Central memory CD8-positive, alpha-beta T cell (primary cell): ENCODE data around the gene ATP8A1.

Experiments
- ATAC-seq: fragments of 150-1000 bp; cut with Tn5 transposase; replicated peaks from 2 replicates; pipeline ENCODE4 v1.10.0; 2022; ENCODE audit warnings: mild to moderate bottlenecking, moderate FRiP score, moderate number of reproducible peaks; ENCODE audit not compliant: poor library complexity, severe bottlenecking; ENCODE audit errors: extremely low read depth
- DNase-seq, 2 donors: peaks; one replicate each; pipeline ENCODE4 v3.0.0; 2021; ENCODE audit warnings: low spot score in 2 of 2
- H3K27ac Mint-ChIP-seq: one replicate; pipeline ENCODE4 v1.8.0; 2022; ENCODE audit warnings: low read depth, mild to moderate bottlenecking, moderate library complexity, mixed read lengths
- H3K27me3 Mint-ChIP-seq: one replicate; pipeline ENCODE4 v1.8.0; 2022; ENCODE audit warnings: mixed read lengths
- H3K36me3 Mint-ChIP-seq: one replicate; pipeline ENCODE4 v1.8.0; 2022; ENCODE audit warnings: mild to moderate bottlenecking, moderate library complexity, mixed read lengths; ENCODE audit not compliant: insufficient read depth
- H3K4me1 Mint-ChIP-seq: one replicate; pipeline ENCODE4 v1.8.0; 2022; ENCODE audit warnings: mixed read lengths
- H3K4me3 Mint-ChIP-seq: one replicate; pipeline ENCODE4 v1.8.0; 2022; ENCODE audit warnings: mild to moderate bottlenecking, moderate library complexity, mixed read lengths
- H3K9me3 Mint-ChIP-seq: one replicate; pipeline ENCODE4 v1.8.0; 2022; ENCODE audit warnings: mixed read lengths

The ATP8A1 gene

GRCh38 chr4:42543762-42544161, 113.1 kb downstream of the ATP8A1 start:
- Mint-ChIP-seq H3K36me3 (peaks cover 10% of the 10 kb centered on the region), H3K4me1 (peaks cover 28% of the 10 kb centered on the region), H3K27ac (no peak overlapping the region), H3K4me3 (no peak overlapping the region), H3K27me3 (no peaks in the 10 kb centered on the region), H3K9me3 (no peaks in the 10 kb centered on the region)
- no peak for ATAC-seq
- no peak for DNase-seq

GRCh38 chr4:42543126-42543525, 113.8 kb downstream of the ATP8A1 start:
- Mint-ChIP-seq H3K36me3 (peaks cover 8% of the 10 kb centered on the region), H3K4me1 (peaks cover 35% of the 10 kb centered on the region), H3K9me3 (no peaks in the 10 kb centered on the region), H3K27ac (no peak overlapping the region), H3K27me3 (no peaks in the 10 kb centered on the region), H3K4me3 (no peak overlapping the region)
- no peak for ATAC-seq
- DNase-seq, result no peak

- H3K36me3 Mint-ChIP-seq, result peaks cover 10% of the 10 kb centered on the region
- H3K27ac Mint-ChIP-seq, result peak overlapping the region; percentile 3
- no peak for DNase-seq
- no peaks in the 10 kb centered on the region for H3K9me3 Mint-ChIP-seq
- peaks cover 47% of the 10 kb centered on the region for H3K4me1 Mint-ChIP-seq
- H3K4me3 Mint-ChIP-seq, result no peak overlapping the region
- ATAC-seq, result no peak
- no peaks in the 10 kb centered on the region for H3K27me3 Mint-ChIP-seq
These were observed 115.3 kb downstream of the ATP8A1 start for GRCh38 chr4:42541647-42542046.

GRCh38 chr4:42533042-42533441, 123.9 kb downstream of the ATP8A1 start:
- no peak overlapping the region for H3K27ac Mint-ChIP-seq
- no peak overlapping the region for H3K4me3 Mint-ChIP-seq
- H3K4me1 Mint-ChIP-seq, result peaks cover 40% of the 10 kb centered on the region
- H3K9me3 Mint-ChIP-seq, result no peaks in the 10 kb centered on the region
- H3K36me3 Mint-ChIP-seq, result peaks cover 32% of the 10 kb centered on the region
- no peak for ATAC-seq
- no peaks in the 10 kb centered on the region for H3K27me3 Mint-ChIP-seq
- no peak for DNase-seq

- Mint-ChIP-seq H3K9me3 (no peaks in the 10 kb centered on the region), H3K4me3 (no peak overlapping the region), H3K4me1 (peaks cover 28% of the 10 kb centered on the region), H3K36me3 (peaks cover 38% of the 10 kb centered on the region), H3K27ac (no peak overlapping the region), H3K27me3 (no peaks in the 10 kb centered on the region)
- ATAC-seq (no peak), DNase-seq (no peak)
These were observed 125.4 kb downstream of the ATP8A1 start for GRCh38 chr4:42531341-42532030.

- ATAC-seq (no peak), DNase-seq (no peak)
- Mint-ChIP-seq H3K4me1 (no peaks in the 10 kb centered on the region), H3K4me3 (no peak overlapping the region), H3K27ac (no peak overlapping the region), H3K9me3 (no peaks in the 10 kb centered on the region), H3K27me3 (no peaks in the 10 kb centered on the region), H3K36me3 (peaks cover 48% of the 10 kb centered on the region)
These were observed 133.7 kb downstream of the ATP8A1 start for GRCh38 chr4:42523066-42523718.

GRCh38 chr4:42519803-42520417, 137.0 kb downstream of the ATP8A1 start:
- Mint-ChIP-seq H3K36me3 (peaks cover 45% of the 10 kb centered on the region), H3K27me3 (no peaks in the 10 kb centered on the region), H3K9me3 (no peaks in the 10 kb centered on the region), H3K27ac (no peak overlapping the region), H3K4me1 (no peaks in the 10 kb centered on the region), H3K4me3 (no peak overlapping the region)
- ATAC-seq, result peak; percentile 58
- peak in 1 of 2 donors; percentile 19 for DNase-seq

GRCh38 chr4:42515156-42515884, 141.6 kb downstream of the ATP8A1 start:
- Mint-ChIP-seq H3K4me3 (no peak overlapping the region), H3K36me3 (peaks cover 34% of the 10 kb centered on the region), H3K27ac (no peak overlapping the region), H3K9me3 (no peaks in the 10 kb centered on the region), H3K27me3 (no peaks in the 10 kb centered on the region), H3K4me1 (no peaks in the 10 kb centered on the region)
- DNase-seq (no peak), ATAC-seq (no peak)

GRCh38 chr4:42513748-42514492, 143.0 kb downstream of the ATP8A1 start:
- Mint-ChIP-seq H3K4me3 (no peak overlapping the region), H3K9me3 (no peaks in the 10 kb centered on the region), H3K36me3 (peaks cover 33% of the 10 kb centered on the region), H3K4me1 (no peaks in the 10 kb centered on the region), H3K27me3 (no peaks in the 10 kb centered on the region), H3K27ac (no peak overlapping the region)
- DNase-seq (no peak), ATAC-seq (no peak)

- ATAC-seq, result no peak
- Mint-ChIP-seq H3K36me3 (peaks cover 31% of the 10 kb centered on the region), H3K4me1 (no peaks in the 10 kb centered on the region), H3K9me3 (no peaks in the 10 kb centered on the region), H3K27me3 (no peaks in the 10 kb centered on the region), H3K27ac (no peak overlapping the region), H3K4me3 (no peak overlapping the region)
- no peak for DNase-seq
These were observed 144.7 kb downstream of the ATP8A1 start for GRCh38 chr4:42512226-42512625.

- Mint-ChIP-seq H3K4me3 (no peak overlapping the region), H3K27ac (no peak overlapping the region), H3K27me3 (no peaks in the 10 kb centered on the region), H3K9me3 (no peaks in the 10 kb centered on the region), H3K36me3 (peaks cover 41% of the 10 kb centered on the region), H3K4me1 (no peaks in the 10 kb centered on the region)
- ATAC-seq (no peak), DNase-seq (no peak)
These were observed 146.7 kb downstream of the ATP8A1 start for GRCh38 chr4:42510225-42510624.
